ENCODE data around the gene VPS37C. TPM values are rescaled to one million over a fixed set of nuclear protein-coding genes. Genes with fewer than 3 reads are reported as not detected.

Gene VPS37C
- total RNA-seq, 4 donors from 2014 or later = 11.8 to 22.2 (median 13.6) TPM

DNA sequence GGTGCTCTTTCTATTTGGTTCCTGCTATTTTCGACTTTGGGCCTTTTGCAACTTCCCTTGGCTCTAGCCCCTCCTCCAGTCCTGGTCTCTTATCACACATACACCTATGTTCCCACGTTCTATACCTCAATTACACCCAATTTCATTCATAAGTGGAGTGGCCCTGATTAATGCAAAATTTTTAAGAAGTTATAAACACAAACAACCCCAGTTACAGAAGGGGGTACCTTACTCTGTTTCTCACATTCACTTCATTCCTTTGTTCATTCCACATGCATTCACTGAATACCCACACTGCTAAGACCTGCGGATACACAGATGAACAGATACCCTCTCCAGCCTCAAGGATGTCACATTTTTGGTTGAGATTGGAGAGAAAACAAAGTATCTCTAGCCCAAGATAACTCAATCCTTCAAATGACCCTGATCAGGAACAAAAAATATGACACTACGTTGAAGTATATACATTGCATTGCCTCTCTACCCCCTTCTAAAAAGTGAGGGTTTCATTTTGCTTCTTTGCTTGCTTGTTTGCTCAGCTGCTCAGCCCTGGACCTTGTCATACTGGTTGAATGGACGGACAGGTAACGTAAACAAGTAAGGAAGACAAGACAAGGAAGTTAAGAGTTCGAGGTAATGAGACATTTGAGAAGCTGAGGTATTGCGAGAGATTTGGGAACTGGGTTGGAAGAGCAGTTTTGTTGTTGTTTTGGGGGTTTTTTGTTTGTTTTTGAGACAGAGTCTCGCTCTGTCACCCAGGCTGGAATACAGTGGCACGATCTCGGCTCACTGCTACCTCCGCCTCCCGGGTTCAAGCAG is 3.6 kb upstream of the VPS37C start:
- TF ChIP-seq POLR2A (IDR thresholded peaks at IDR 0.05) (no peak), EP300 (IDR thresholded peaks at IDR 0.05) (no peak)
- TF ChIP-seq, protein P1, sequence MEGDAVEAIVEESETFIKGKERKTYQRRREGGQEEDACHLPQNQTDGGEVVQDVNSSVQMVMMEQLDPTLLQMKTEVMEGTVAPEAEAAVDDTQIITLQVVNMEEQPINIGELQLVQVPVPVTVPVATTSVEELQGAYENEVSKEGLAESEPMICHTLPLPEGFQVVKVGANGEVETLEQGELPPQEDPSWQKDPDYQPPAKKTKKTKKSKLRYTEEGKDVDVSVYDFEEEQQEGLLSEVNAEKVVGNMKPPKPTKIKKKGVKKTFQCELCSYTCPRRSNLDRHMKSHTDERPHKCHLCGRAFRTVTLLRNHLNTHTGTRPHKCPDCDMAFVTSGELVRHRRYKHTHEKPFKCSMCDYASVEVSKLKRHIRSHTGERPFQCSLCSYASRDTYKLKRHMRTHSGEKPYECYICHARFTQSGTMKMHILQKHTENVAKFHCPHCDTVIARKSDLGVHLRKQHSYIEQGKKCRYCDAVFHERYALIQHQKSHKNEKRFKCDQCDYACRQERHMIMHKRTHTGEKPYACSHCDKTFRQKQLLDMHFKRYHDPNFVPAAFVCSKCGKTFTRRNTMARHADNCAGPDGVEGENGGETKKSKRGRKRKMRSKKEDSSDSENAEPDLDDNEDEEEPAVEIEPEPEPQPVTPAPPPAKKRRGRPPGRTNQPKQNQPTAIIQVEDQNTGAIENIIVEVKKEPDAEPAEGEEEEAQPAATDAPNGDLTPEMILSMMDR (IDR thresholded peaks at IDR 0.05) = no peak
- H3K27ac ChIP-seq = peak overlapping the region in 2 of 4 donors; percentile 13 to 46

DNA sequence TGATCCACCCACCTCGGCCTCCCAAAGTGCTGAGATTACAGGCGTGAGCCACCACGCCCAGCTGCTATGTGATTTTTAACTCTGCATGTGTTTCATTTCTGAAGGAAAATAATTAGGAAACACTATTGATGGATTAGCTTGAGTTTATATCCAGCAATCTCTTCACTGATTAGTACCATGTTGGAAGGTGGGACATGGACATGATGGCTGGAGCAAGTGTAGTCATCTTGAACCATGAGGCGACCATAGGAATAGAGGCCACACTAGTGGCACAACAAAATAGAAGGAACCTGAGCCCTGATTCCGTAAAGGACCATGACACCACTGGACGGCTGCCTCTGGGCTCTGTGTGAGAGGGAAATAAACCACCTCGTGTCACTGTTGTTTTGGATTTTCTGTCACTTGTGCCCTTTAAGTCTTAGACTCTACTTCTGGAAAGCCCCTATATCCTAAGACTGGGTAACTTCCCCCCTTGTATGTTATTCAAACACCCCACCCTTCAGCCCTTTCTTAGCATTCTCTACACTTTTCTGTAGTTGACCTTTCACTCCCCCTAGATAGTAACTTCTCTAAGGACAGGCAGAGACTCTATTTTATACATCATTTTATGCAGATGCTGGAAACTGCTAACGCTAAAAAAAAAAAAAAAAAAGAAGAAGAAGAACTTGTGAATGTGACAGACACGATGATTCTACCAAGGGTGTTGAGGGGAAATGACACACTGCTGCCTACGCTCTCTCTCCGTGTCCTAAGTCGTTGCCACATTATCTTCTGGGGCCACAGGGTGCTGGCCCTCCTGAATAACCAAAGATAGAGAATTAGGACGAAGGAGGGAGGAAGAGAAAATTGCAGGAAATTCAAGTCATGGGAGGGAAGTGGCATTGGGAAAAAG is 2.7 kb upstream of the VPS37C start:
- Histone ChIP-seq H3K36me3 (no peaks in the 10 kb centered on the region), H3K4me3 (no peak overlapping the region), H3K9me3 (no peaks in the 10 kb centered on the region), H3K27ac (peak overlapping the region in 3 of 4 donors; percentile 25 to 46 (median 37)), H3K27me3 (peaks cover 0 to 2% of the 10 kb centered on the region in 2 donors), H3K4me1 (peaks cover 0 to 29% (median 17%) of the 10 kb centered on the region in 4 donors)
- TF ChIP-seq POLR2A (IDR thresholded peaks at IDR 0.05) (no peak), EP300 (IDR thresholded peaks at IDR 0.05) (peak in 1 of 2 donors; percentile 59)
- TF ChIP-seq, protein P1 (IDR thresholded peaks at IDR 0.05) = no peak
- 79 to 82% methylated on average over 13 of the region's 13 CpGs for WGBS, 2 donors
- no peak for DNase-seq (ENCODE audit: low spot score in 2 of 2)

More for the DNA sequence above, 3.6 kb upstream of the VPS37C start:
- no peak for DNase-seq (ENCODE audit: low spot score in 2 of 2)
- Histone ChIP-seq H3K36me3 (no peaks in the 10 kb centered on the region), H3K27me3 (peaks cover 0 to 5% of the 10 kb centered on the region in 2 donors), H3K9me3 (no peaks in the 10 kb centered on the region), H3K4me3 (no peak overlapping the region), H3K4me1 (peaks cover 0 to 20% (median 12%) of the 10 kb centered on the region in 4 donors)
- 83 to 86% methylated on average over 13 of the region's 13 CpGs for WGBS, 2 donors

DNA sequence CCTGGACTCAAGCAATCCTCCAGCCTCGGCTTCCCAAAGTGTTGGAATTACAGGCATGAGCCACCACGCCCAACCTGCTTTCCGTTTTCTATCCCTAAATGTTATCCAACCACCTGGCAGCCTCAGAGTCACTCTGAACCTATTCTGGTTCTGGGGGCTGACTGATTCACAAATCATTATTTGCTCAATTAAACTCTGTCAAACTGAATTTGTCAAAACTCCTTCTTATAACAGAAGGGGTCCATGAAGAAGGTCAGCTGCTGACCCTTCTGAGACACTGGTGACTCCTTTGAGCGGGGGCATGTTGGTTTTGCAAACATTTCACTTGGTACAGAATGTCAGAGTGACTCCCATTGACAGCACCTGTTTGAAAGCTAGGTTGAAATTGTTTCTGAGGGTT is 1.8 kb upstream of the VPS37C start:
- Histone ChIP-seq H3K4me1 (peaks cover 0 to 38% (median 23%) of the 10 kb centered on the region in 4 donors), H3K27me3 (no peaks in the 10 kb centered on the region), H3K36me3 (peaks cover 0 to under 1% (median 0%) of the 10 kb centered on the region in 3 donors), H3K4me3 (no peak overlapping the region), H3K9me3 (no peaks in the 10 kb centered on the region), H3K27ac (no peak overlapping the region)
- WGBS, 2 donors = 94 to 95% methylated on average over 4 of the region's 4 CpGs
- no peak for DNase-seq (ENCODE audit: low spot score in 2 of 2)
- TF ChIP-seq, protein P1 (IDR thresholded peaks at IDR 0.05) = no peak
- TF ChIP-seq POLR2A (IDR thresholded peaks at IDR 0.05) (no peak), EP300 (IDR thresholded peaks at IDR 0.05) (no peak)

DNA sequence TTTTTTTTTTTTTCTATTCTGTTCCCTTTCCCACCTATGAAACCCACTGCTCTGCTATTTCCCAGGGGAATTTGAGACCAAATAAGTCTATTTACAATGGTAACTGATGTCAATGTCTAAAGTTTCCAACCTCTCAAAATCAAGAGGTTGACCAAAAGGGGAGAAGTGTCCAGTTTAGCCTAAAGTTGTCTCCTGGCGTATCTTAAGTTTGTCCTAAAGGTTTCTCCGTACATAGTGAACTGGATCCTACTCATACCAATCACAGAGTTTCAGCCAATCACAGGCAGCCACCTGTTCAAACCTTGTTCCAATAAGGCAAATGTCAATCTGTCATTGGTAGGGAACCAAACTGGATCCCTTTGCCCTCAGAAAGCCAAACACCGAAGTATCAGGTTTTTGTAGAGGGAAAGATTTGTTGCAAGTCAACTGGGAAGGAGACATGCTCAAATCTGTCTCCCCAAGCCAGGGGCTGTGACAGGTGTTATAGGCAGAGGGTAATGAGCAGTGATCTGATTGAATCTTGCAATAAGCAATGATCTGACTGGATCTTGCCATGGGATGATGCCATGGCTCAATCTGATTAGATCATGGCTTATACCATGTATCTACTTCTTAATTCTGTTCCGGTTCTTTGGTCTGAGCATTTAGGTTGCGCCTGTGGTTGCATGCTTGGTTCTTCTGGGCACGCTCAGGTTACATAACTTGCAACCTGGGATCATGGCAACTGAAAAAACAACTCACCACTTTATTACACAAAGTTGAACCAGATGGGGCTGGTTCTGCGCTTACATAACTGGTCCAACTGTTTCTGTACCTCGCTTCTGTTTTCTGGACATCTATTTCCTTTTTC is 1.1 kb upstream of the VPS37C start:
- Histone ChIP-seq H3K9me3 (no peaks in the 10 kb centered on the region), H3K27ac (peak overlapping the region; percentile 92 to 98 (median 96)), H3K4me3 (peak overlapping the region; percentile 81 to 90 (median 88)), H3K27me3 (no peaks in the 10 kb centered on the region), H3K36me3 (peaks cover 0 to 7% (median 0%) of the 10 kb centered on the region in 3 donors), H3K4me1 (peaks cover 0 to 39% (median 23%) of the 10 kb centered on the region in 4 donors)
- DNase-seq (ENCODE audit: low spot score in 2 of 2) = no peak
- TF ChIP-seq EP300 (IDR thresholded peaks at IDR 0.05) (no peak), POLR2A (IDR thresholded peaks at IDR 0.05) (no peak)
- TF ChIP-seq, protein P1 (IDR thresholded peaks at IDR 0.05) = no peak
- 70 to 76% methylated on average over 8 of the region's 8 CpGs for WGBS, 2 donors

Data from tibial nerve (tissue), 4 donors.